ENCODE results near the gene IPCEF1. TPM values are rescaled to one million over a fixed set of nuclear protein-coding genes. Genes with fewer than 3 reads are reported as not detected.

The IPCEF1 gene
- total and polyA plus RNA-seq, 2 of the 8 experiments (the other 6 are each of a cell fraction or from before 2014, with no cell fraction given) = 0.41 to 0.78 TPM

GRCh38 chr6:154406301-154406700 is 49.7 kb upstream of the IPCEF1 start:
- no peak overlapping the region for H2BK20ac ChIP-seq (ENCODE audit: low read length)
- H3K23me2 ChIP-seq (ENCODE audit: low read depth, low read length) = no peaks in the 10 kb centered on the region
- H3K14ac ChIP-seq (ENCODE audit: insufficient read length) = no peak overlapping the region
- CTCF ChIA-PET (ENCODE audit: partially characterized antibody) = no interaction called here
- no peak for TF ChIP-seq CHD1 (IDR thresholded peaks at IDR 0.05; ENCODE audit: low read depth, low read length)
- no peak for TF ChIP-seq KDM4A (IDR thresholded peaks at IDR 0.05; ENCODE audit: low read depth, low read length, severe bottlenecking)
- no peak for TF ChIP-seq BACH1 (IDR thresholded peaks at IDR 0.05; ENCODE audit: low read length)
- no peak for TF ChIP-seq HDAC6 (IDR thresholded peaks at IDR 0.05; ENCODE audit: low read depth, low read length)
- TF ChIP-seq CTCF (IDR thresholded peaks at IDR 0.05; ENCODE audit: control extremely low read depth in 1 of 3, insufficient read depth in 1 of 3, low read depth in 1 of 3, low read length in 3 of 3) = no peak
- no peak for TF ChIP-seq EP300 (IDR thresholded peaks at IDR 0.05; ENCODE audit: borderline replicate concordance in 1 of 2, low read depth in 2 of 2, low read length in 2 of 2)
- TF ChIP-seq USF2 (IDR thresholded peaks at IDR 0.05; ENCODE audit: low read length) = no peak
- peaks cover 0 to 5% (median 2%) of the 10 kb centered on the region in 4 experiments; a peak in 3 of 8 replicates for H3K36me3 ChIP-seq (ENCODE audit: control insufficient read depth in 2 of 4, insufficient read depth in 4 of 4, low read length in 3 of 4)
- WGBS, 2 experiments (ENCODE audit: extremely low coverage in 1 of 2, insufficient coverage in 1 of 2, insufficient read length in 1 of 2, insufficient replicate concordance in 2 of 2, low coverage in 1 of 2, low lambda C conversion rate in 2 of 2, missing lambda C conversion rate in 1 of 2) = 94% methylated on average over 20 of the region's 20 CpGs; no CpG with 5 or more reads in 1 of the 2 experiments
- no peaks in the 10 kb centered on the region for H3K79me2 ChIP-seq (ENCODE audit: control insufficient read depth in 1 of 2, insufficient read depth in 2 of 2, low read length in 2 of 2)
- no peak for DNase-seq (ENCODE audit: low read depth in 1 of 2, low spot score in 2 of 2)
- no peaks in the 10 kb centered on the region for H3K27me3 ChIP-seq (replicated peaks in 1 of 4; ENCODE audit: control insufficient read depth in 3 of 4, extremely low read depth in 1 of 4, insufficient read depth in 3 of 4, low read length in 3 of 4)
- H3K79me1 ChIP-seq (ENCODE audit: low read depth, low read length) = no peaks in the 10 kb centered on the region
- H2BK15ac ChIP-seq (ENCODE audit: low read length) = no peak overlapping the region
- H3K4me3 ChIP-seq (ENCODE audit: extremely low read depth in 1 of 4, insufficient read depth in 2 of 4, low read depth in 3 of 4, low read length in 4 of 4) = no peak overlapping the region
- no peak overlapping the region for H3K23ac ChIP-seq (ENCODE audit: insufficient read length)
- no peak overlapping the region for H4K91ac ChIP-seq (replicated peaks; ENCODE audit: insufficient read length, low read length)
- no peak overlapping the region for H2BK5ac ChIP-seq (ENCODE audit: low read depth, low read length)
- no peak overlapping the region for H2AK5ac ChIP-seq (ENCODE audit: low read depth, low read length)
- FAIRE-seq = no peak
- H3K27ac ChIP-seq (ENCODE audit: low read depth, low read length) = no peak overlapping the region
- H3K9me3 ChIP-seq (ENCODE audit: insufficient read depth in 2 of 2, low read depth in 1 of 2, low read length in 1 of 2) = no peaks in the 10 kb centered on the region
- H4K8ac ChIP-seq (ENCODE audit: extremely low read depth, insufficient read depth, low read length) = no peak overlapping the region
- no peaks in the 10 kb centered on the region for H4K20me1 ChIP-seq (replicated peaks in 1 of 2; ENCODE audit: control insufficient read depth in 1 of 2, insufficient read depth in 2 of 2, low read length in 2 of 2)
- H2AFZ ChIP-seq (ENCODE audit: low read length) = no peak overlapping the region
- POLR2A ChIA-PET (ENCODE audit: partially characterized antibody) = no interaction called here
- H3K4ac ChIP-seq (replicated peaks; ENCODE audit: insufficient read length, low read depth, low read length) = no peak overlapping the region
- no peak overlapping the region for H2BK12ac ChIP-seq (ENCODE audit: low read depth, low read length)
- H3K4me1 ChIP-seq (replicated peaks in 1 of 4; ENCODE audit: control insufficient read depth in 3 of 4, insufficient read depth in 4 of 4, low read length in 3 of 4) = peaks cover 0 to 3% (median 0%) of the 10 kb centered on the region in 4 experiments; a peak in 1 of 7 replicates
- no peak overlapping the region for H3K56ac ChIP-seq (replicated peaks; ENCODE audit: insufficient read length, low read depth, low read length)
- H3K4me2 ChIP-seq (ENCODE audit: insufficient read depth in 1 of 2, low read depth in 2 of 2, low read length in 2 of 2) = no peak overlapping the region
- no peak overlapping the region for H4K5ac ChIP-seq (ENCODE audit: insufficient read length, low read depth, low read length)
- no peak overlapping the region for H3K9ac ChIP-seq (replicated peaks in 1 of 4; ENCODE audit: extremely low read depth in 1 of 4, low read depth in 3 of 4, low read length in 3 of 4)
- no peak overlapping the region for H2BK120ac ChIP-seq (replicated peaks; ENCODE audit: low read depth, low read length)
- H3K18ac ChIP-seq (ENCODE audit: extremely low read depth, low read length) = no peak overlapping the region
